Gastroesophageal sphincter (tissue), 3 donors: ENCODE results near the gene PLPP1.

Experiments
- CTCF ChIP-seq, 4 experiments: fragments of 200-600 bp in 2 of 4; fragments of 450-650 bp in 2 of 4; sonication (generic) in 1 of 4; IDR thresholded peaks; one replicate each; pipeline ENCODE4 v1.5.1; 2017 to 2019; ENCODE audit warnings: antibody characterized with exemption in 4 of 4, mild to moderate bottlenecking in 2 of 4, moderate library complexity in 2 of 4
- EP300 ChIP-seq: sonication (generic); formaldehyde crosslinking; IDR thresholded peaks from one replicate; pipeline ENCODE4 v1.6.1; 2017; ENCODE audit warnings: antibody characterized with exemption, mild to moderate bottlenecking
- POLR2A ChIP-seq, 2 donors: fragments of 450-650 bp; IDR thresholded peaks; one replicate each; pipeline ENCODE4 v1.6.1; 2017; ENCODE audit warnings: antibody characterized with exemption in 2 of 2, mild to moderate bottlenecking in 2 of 2, moderate library complexity in 1 of 2
- POLR2AphosphoS5 ChIP-seq: sonication (generic); formaldehyde crosslinking; IDR thresholded peaks from one replicate; pipeline ENCODE4 v1.6.1; 2017; ENCODE audit warnings: antibody characterized with exemption

GRCh38 chr5:55429613-55430253, 105.0 kb downstream of the PLPP1 start:
- TF ChIP-seq CTCF (IDR thresholded peaks at IDR 0.05) (no peak), POLR2A (IDR thresholded peaks at IDR 0.05) (no peak), POLR2AphosphoS5 (no peak), EP300 (no peak)
